Liver (tissue), 3 donors: ENCODE data around the gene SORCS2.

Experiments
- CTCF ChIP-seq: fragments of 150-350 bp; IDR thresholded peaks from 2 replicates; pipeline ENCODE4 v1.5.1; 2017; ENCODE audit warnings: improper control_type of control experiment, low read depth, low read length; ENCODE audit not compliant: missing input control
- GABPA ChIP-seq, 2 donors: IDR thresholded peaks in 1 of 2; conservative IDR thresholded peaks in 1 of 2; 2 replicates each; pipeline ENCODE4 v1.6.1; 2016; ENCODE audit warnings: antibody characterized with exemption in 2 of 2, mild to moderate bottlenecking in 1 of 2, moderate library complexity in 1 of 2
- REST ChIP-seq: IDR thresholded peaks from 2 replicates; pipeline ENCODE4 v1.6.1; 2016; ENCODE audit warnings: antibody characterized with exemption, mild to moderate bottlenecking
- donor health status: healthy.
- donor health status: healthy.

GRCh38 chr4:7319024-7319423, 126.7 kb downstream of the SORCS2 start:
- TF ChIP-seq CTCF: no peak
- TF ChIP-seq REST: no peak
- TF ChIP-seq GABPA (IDR thresholded peaks at IDR 0.05 in 1 of 2, conservative IDR thresholded peaks at IDR 0.05 in 1 of 2): no peak
